ES-I3 (cell line): ENCODE results near the gene LTC4S.

Source experiments
- H3K36me3 ChIP-seq: 2 replicates; pipeline ENCODE4 v1.6.1; 2013; ENCODE audit warnings: mild to moderate bottlenecking, low read length, control low read depth, moderate library complexity; ENCODE audit not compliant: insufficient read depth
- H3K4me1 ChIP-seq: 2 replicates; pipeline ENCODE4 v1.6.1; 2013; ENCODE audit warnings: mild to moderate bottlenecking, control low read depth, low read length; ENCODE audit not compliant: insufficient read depth
- H3K9ac ChIP-seq: 2 replicates; pipeline ENCODE4 v1.6.1; 2013; ENCODE audit warnings: low read depth, mild to moderate bottlenecking, low read length, moderate library complexity
- H3K9me3 ChIP-seq: 2 replicates; pipeline ENCODE4 v1.6.1; 2013; ENCODE audit warnings: mild to moderate bottlenecking, low read length, moderate library complexity; ENCODE audit not compliant: control insufficient read depth, insufficient read depth

The LTC4S gene

GRCh38 chr5:179840766-179841165 lies 47.0 kb downstream of the LTC4S start:
- Histone ChIP-seq H3K36me3 (peaks cover 28% of the 10 kb centered on the region), H3K9ac (no peak overlapping the region)

GRCh38 chr5:179841621-179842020 lies 47.8 kb downstream of the LTC4S start:
- Histone ChIP-seq H3K9ac (no peak overlapping the region), H3K4me1 (no peaks in the 10 kb centered on the region), H3K36me3 (peaks cover 21% of the 10 kb centered on the region), H3K9me3 (peaks cover 6% of the 10 kb centered on the region; the same call in 1 of the 2 replicates)

More at GRCh38 chr5:179840766-179841165, 47.0 kb downstream of the LTC4S start:
- Histone ChIP-seq H3K4me1 (no peaks in the 10 kb centered on the region), H3K9me3 (peaks cover 6% of the 10 kb centered on the region; the same call in 1 of the 2 replicates)
